NT2/D1 (cell line): Measurements from ENCODE around the gene PMM2.

Experiments
- DNase-seq: peaks from one replicate; pipeline ENCODE4 v3.0.0-alpha.2; 2011; ENCODE audit warnings: low read depth, low spot score
- H3K27me3 ChIP-seq: 2 replicates; pipeline ENCODE4 v1.6.0; 2011; ENCODE audit warnings: mild to moderate bottlenecking; ENCODE audit not compliant: insufficient read length, insufficient read depth
- H3K36me3 ChIP-seq: 2 replicates; pipeline ENCODE4 v1.6.1; 2011; ENCODE audit warnings: mild to moderate bottlenecking, low read length, mixed read lengths; ENCODE audit not compliant: insufficient read depth, insufficient read length
- H3K4me1 ChIP-seq: 2 replicates; pipeline ENCODE4 v1.5.1; 2011; ENCODE audit not compliant: insufficient read depth, insufficient read length
- H3K4me3 ChIP-seq: 2 replicates; pipeline ENCODE4 v1.5.1; 2011; ENCODE audit warnings: low read depth; ENCODE audit not compliant: insufficient read length
- H3K9ac ChIP-seq: 2 replicates; pipeline ENCODE4 v1.6.0; 2011; ENCODE audit warnings: low read depth; ENCODE audit not compliant: insufficient read length
- H3K9me3 ChIP-seq: 2 replicates; pipeline ENCODE4 v1.5.1; 2011; ENCODE audit warnings: mild to moderate bottlenecking, low read length; ENCODE audit not compliant: insufficient read depth
- SUZ12 ChIP-seq: IDR thresholded peaks from 2 replicates; pipeline ENCODE4 v1.6.1; 2011; ENCODE audit not compliant: insufficient read length, insufficient read depth; ENCODE audit errors: extremely low read depth
- YY1 ChIP-seq: IDR thresholded peaks from 2 replicates; pipeline ENCODE4 v1.6.1; 2011; ENCODE audit not compliant: insufficient read length, insufficient read depth
- ZNF274 ChIP-seq: IDR thresholded peaks from 2 replicates; pipeline ENCODE4 v1.6.1; 2011; ENCODE audit warnings: mild to moderate bottlenecking, low read depth, low read length

PMM2 gene

GRCh38 chr16:8847145-8847544 is 49.5 kb downstream of the PMM2 start:
- DNase-seq = no peak
- TF ChIP-seq YY1 = no peak
- Histone ChIP-seq H3K4me1 (peaks cover 18% of the 10 kb centered on the region), H3K4me3 (no peak overlapping the region), H3K36me3 (peaks cover 62% of the 10 kb centered on the region), H3K27me3 (no peaks in the 10 kb centered on the region), H3K9ac (no peak overlapping the region), H3K9me3 (no peaks in the 10 kb centered on the region)

- Histone ChIP-seq H3K9me3 (no peaks in the 10 kb centered on the region), H3K4me3 (no peak overlapping the region), H3K36me3 (peaks cover 67% of the 10 kb centered on the region), H3K27me3 (no peaks in the 10 kb centered on the region), H3K9ac (no peak overlapping the region), H3K4me1 (peaks cover 21% of the 10 kb centered on the region)
- TF ChIP-seq SUZ12 = no peak
- no peak for TF ChIP-seq ZNF274
- TF ChIP-seq YY1 = no peak
- DNase-seq = no peak
Measured at GRCh38 chr16:8847623-8848022, 50.0 kb downstream of the PMM2 start.

GRCh38 chr16:8848231-8848938 is 50.7 kb downstream of the PMM2 start:
- H3K27me3 ChIP-seq = no peaks in the 10 kb centered on the region
- H3K9ac ChIP-seq = no peak overlapping the region
- H3K36me3 ChIP-seq = peaks cover 75% of the 10 kb centered on the region
- H3K4me1 ChIP-seq = peaks cover 21% of the 10 kb centered on the region
- no peak for DNase-seq
- H3K4me3 ChIP-seq = no peak overlapping the region
- no peaks in the 10 kb centered on the region for H3K9me3 ChIP-seq
- no peak for TF ChIP-seq ZNF274
- TF ChIP-seq SUZ12 = no peak
- TF ChIP-seq YY1 = no peak

- TF ChIP-seq ZNF274 (no peak), YY1 (no peak), SUZ12 (no peak)
- Histone ChIP-seq H3K36me3 (peaks cover 80% of the 10 kb centered on the region), H3K4me1 (peaks cover 21% of the 10 kb centered on the region), H3K9me3 (no peaks in the 10 kb centered on the region), H3K4me3 (no peak overlapping the region), H3K9ac (no peak overlapping the region), H3K27me3 (no peaks in the 10 kb centered on the region)
- DNase-seq = no peak
Measured at GRCh38 chr16:8848939-8849391, 51.3 kb downstream of the PMM2 start.

- H3K36me3 ChIP-seq = peaks cover 86% of the 10 kb centered on the region
- H3K4me1 ChIP-seq = peaks cover 21% of the 10 kb centered on the region
- no peaks in the 10 kb centered on the region for H3K9me3 ChIP-seq
Measured at GRCh38 chr16:8849411-8850011, 51.9 kb downstream of the PMM2 start.

GRCh38 chr16:8850279-8850885 is 52.7 kb downstream of the PMM2 start:
- Histone ChIP-seq H3K9me3 (no peaks in the 10 kb centered on the region), H3K27me3 (no peaks in the 10 kb centered on the region), H3K9ac (no peak overlapping the region), H3K4me1 (peaks cover 21% of the 10 kb centered on the region), H3K36me3 (peaks cover 94% of the 10 kb centered on the region), H3K4me3 (no peak overlapping the region)
- DNase-seq = no peak
- TF ChIP-seq SUZ12 = no peak
- no peak for TF ChIP-seq ZNF274
- no peak for TF ChIP-seq YY1

More at GRCh38 chr16:8849411-8850011, 51.9 kb downstream of the PMM2 start:
- no peak overlapping the region for H3K9ac ChIP-seq
- DNase-seq = no peak
- H3K27me3 ChIP-seq = no peaks in the 10 kb centered on the region
- TF ChIP-seq SUZ12 (no peak), YY1 (no peak), ZNF274 (no peak)
- H3K4me3 ChIP-seq = no peak overlapping the region

GRCh38 chr16:8851761-8852403 is 54.2 kb downstream of the PMM2 start:
- TF ChIP-seq ZNF274 (no peak), YY1 (no peak), SUZ12 (no peak)
- Histone ChIP-seq H3K36me3 (peaks cover 95% of the 10 kb centered on the region), H3K9ac (no peak overlapping the region), H3K4me3 (no peak overlapping the region), H3K9me3 (no peaks in the 10 kb centered on the region), H3K27me3 (no peaks in the 10 kb centered on the region), H3K4me1 (peaks cover 22% of the 10 kb centered on the region)
- no peak for DNase-seq
